Stimulated activated CD4-positive, alpha-beta T cell treated with anti-CD3 and anti-CD28 coated beads, Interleukin-1b, Interleukin-23, amount 100 ng/mL, for 1 hour (primary cell): ENCODE results near the gene ARMCX6.
A peak's percentile ranks its signal among the peaks of the same experiment; 100 is the strongest.
"Not testable (repeated sequence)": the region's sequence is repeated elsewhere in the genome, so short reads cannot be mapped to it uniquely, and the experiment has no call there.

Experiments used
- DNase-seq, 2 donors: peaks; one replicate each; pipeline ENCODE4 v3.0.0-alpha.2; 2020; ENCODE audit warnings: low read depth in 2 of 2

ARMCX6 gene

GRCh38 chrX:101617211-101618191 is at the start of gene ARMCX6:
Gene ARMCX6 (minus strand): TSS chrX:101618000. CDS start chrX:101616620, 1,380 bp downstream.
- DNase-seq: peak in 1 of 2 donors; percentile 27

GRCh38 chrX:101659601-101660063 is 41.8 kb upstream of the ARMCX6 start, which contains the start of gene ARMCX2:
Gene ARMCX2 (minus strand): TSS chrX:101659850. CDS start chrX:101657588, 2,262 bp downstream.
- DNase-seq: no peak

- peak in 1 of 2 donors; percentile 25 for DNase-seq
Measured at GRCh38 chrX:101658661-101659491, 41.1 kb upstream of the ARMCX6 start.

- no peak for DNase-seq
Measured at GRCh38 chrX:101657495-101657894, 39.7 kb upstream of the ARMCX6 start.

DNA sequence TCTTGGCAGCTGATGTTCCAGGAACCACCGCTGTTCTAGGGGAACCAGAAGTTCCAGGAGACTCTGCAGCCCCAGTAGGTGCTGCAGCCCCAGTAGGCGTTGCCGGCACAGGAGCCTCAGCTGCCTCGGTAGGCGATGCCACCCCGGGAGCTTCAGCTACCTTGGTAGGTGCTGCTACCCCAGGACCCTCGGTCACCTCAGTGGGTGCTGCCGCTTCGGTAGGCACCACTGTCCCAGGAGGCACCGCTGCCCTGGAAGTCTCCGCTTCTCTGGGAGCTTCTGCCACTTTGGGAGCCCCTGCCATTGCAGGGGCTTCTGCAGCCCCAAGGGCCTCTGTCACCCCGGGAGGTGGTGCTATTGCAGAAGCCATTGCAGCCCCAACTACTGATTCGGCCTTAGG is 39.0 kb upstream of the ARMCX6 start:
- no peak for DNase-seq

DNA sequence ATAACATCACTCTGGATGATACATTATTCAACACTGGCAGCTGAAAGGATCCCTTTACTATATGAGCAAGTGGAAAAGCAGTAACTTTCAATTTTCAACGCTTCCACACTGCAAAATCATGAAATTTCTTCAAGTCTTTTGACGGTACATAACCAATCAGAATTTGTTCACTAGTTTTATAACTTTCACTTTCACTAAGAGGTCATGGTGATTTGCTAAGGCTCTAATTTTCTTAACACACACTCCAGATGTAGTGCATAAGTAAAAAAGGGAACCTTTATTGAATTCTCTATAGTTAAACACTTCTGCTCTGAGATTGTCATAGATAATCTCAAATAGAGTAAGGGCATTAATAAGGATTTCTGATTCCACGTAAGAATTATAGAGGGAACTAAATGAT is 37.7 kb upstream of the ARMCX6 start:
- no peak for DNase-seq

DNA sequence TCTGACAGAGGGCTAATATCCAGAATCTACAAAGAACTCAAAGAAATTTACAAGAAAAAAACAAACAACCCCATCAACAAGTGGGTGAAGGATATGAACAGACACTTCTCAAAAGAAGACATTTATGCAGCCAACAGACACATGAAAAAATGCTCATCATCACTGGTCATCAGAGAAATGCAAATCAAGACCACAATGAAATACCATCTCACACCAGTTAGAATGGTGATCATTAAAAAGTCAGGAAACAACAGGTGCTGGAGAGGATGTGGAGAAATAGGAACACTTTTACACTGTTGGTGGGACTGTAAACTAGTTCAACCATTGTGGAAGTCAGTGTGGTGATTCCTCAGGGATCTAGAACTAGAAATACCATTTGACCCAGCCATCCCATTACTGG is 29.9 kb upstream of the ARMCX6 start:
- not testable (repeated sequence) for DNase-seq

- no peak for DNase-seq
Measured at GRCh38 chrX:101642093-101642492, 24.3 kb upstream of the ARMCX6 start.

- no peak for DNase-seq
Measured at GRCh38 chrX:101639583-101639982, 21.8 kb upstream of the ARMCX6 start.

- DNase-seq: no peak
Measured at GRCh38 chrX:101619364-101619763, 1.6 kb upstream of the ARMCX6 start.

GRCh38 chrX:101605728-101606127 is 12.1 kb downstream of the ARMCX6 start:
- DNase-seq: no peak

- no peak for DNase-seq
Measured at GRCh38 chrX:101605146-101605545, 12.7 kb downstream of the ARMCX6 start.

DNA sequence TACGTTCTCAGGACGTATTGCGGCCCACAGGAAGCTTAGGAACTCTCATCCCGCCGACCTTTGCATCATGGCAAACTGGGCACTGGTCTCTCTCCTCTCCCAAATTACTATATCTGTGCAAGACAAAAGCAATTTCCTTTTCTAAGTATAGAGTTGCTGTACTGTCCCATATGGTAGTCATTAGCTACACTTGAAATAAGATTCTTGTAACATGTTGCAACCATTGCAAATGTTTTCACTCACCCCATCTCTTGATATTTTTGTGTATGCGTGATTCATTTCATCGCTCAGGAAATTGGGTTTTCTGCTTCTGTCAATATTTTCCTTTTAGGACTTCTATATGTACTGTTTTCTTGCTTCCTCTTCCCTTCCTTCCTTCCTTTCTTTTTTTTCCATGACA is 15.7 kb downstream of the ARMCX6 start:
- no peak for DNase-seq

- not testable (repeated sequence) for DNase-seq
Measured at GRCh38 chrX:101599592-101599991, 18.2 kb downstream of the ARMCX6 start.

- DNase-seq: no peak
Measured at GRCh38 chrX:101595739-101596419, 21.9 kb downstream of the ARMCX6 start.
